Neural cell (in vitro differentiated cells): Measurements from ENCODE around the gene EPAS1.

ENCODE experiments used
- CTCF ChIP-seq: fragments of 450-650 bp; IDR thresholded peaks from 2 replicates; pipeline ENCODE4 v1.5.1; 2014; ENCODE audit warnings: antibody characterized with exemption, mild to moderate bottlenecking, moderate library complexity; ENCODE audit not compliant: poor library complexity, severe bottlenecking
- EP300 ChIP-seq: fragments of 450-650 bp; conservative IDR thresholded peaks from 2 replicates; pipeline ENCODE4 v1.6.1; 2014; ENCODE audit warnings: antibody characterized with exemption, mild to moderate bottlenecking, moderate library complexity; ENCODE audit not compliant: poor library complexity, severe bottlenecking
- EZH2 ChIP-seq: fragments of 200-600, 300-800 bp; shearing (Covaris generic), sonication (generic); IDR thresholded peaks from 2 replicates; pipeline ENCODE4 v1.6.1; 2014; ENCODE audit warnings: antibody characterized with exemption, low read length, borderline replicate concordance, mild to moderate bottlenecking; ENCODE audit not compliant: insufficient read depth, poor library complexity, severe bottlenecking
- POLR2AphosphoS5 ChIP-seq: IDR thresholded peaks from 2 replicates; pipeline ENCODE4 v1.6.1; 2012
- TAF1 ChIP-seq: IDR thresholded peaks from 2 replicates; pipeline ENCODE4 v1.6.1; 2012; ENCODE audit warnings: low read depth

- TF ChIP-seq EP300 (no peak), CTCF (no peak), POLR2AphosphoS5 (no peak), EZH2 (no peak), TAF1 (no peak)
Measured at GRCh38 chr2:46315103-46315890, 18.1 kb downstream of the EPAS1 start.
